PC-9 (cell line): Measurements from ENCODE around the gene SEC14L1. TPM values are rescaled to one million over a fixed set of nuclear protein-coding genes. Genes with fewer than 3 reads are reported as not detected.
"Not testable (repeated sequence)": the region's sequence is repeated elsewhere in the genome, so short reads cannot be mapped to it uniquely, and the experiment has no call there.

ENCODE experiments used
- BruUV-seq: library from RNA; stranded (reverse); fragments of 400-500 nt; replicated peaks from 2 replicates; lab custom pipeline; 2021; lab: Mats Ljungman, UMichigan
- CTCF ChIA-PET: fragments of 300-600 bp; sonication (Branson Sonifier 250); formaldehyde crosslinking; loops from one replicate; lab custom pipeline; 2022; ENCODE audit warnings: antibody characterized with exemption; lab: Charles Lee
- POLR2A ChIA-PET: fragments of 300-600 bp; sonication (Branson Sonifier 250); formaldehyde crosslinking; loops from one replicate; lab custom pipeline; 2022; ENCODE audit warnings: antibody characterized with exemption; ENCODE audit not compliant: unreplicated experiment; lab: Charles Lee
- DNase-seq, 2 experiments: peaks; one replicate each; pipeline versions ENCODE4 v3.0.0 to v3.0.0-alpha.2; 2015 to 2022; ENCODE audit warnings: mixed read lengths in 1 of 2
- H2AFZ ChIP-seq: fragments of 200-600 bp; sonication (generic); 2 replicates; pipeline ENCODE4 v1.8.1; 2017; ENCODE audit warnings: antibody characterized with exemption
- H3F3A ChIP-seq: fragments of 200-600 bp; sonication (generic); 2 replicates; pipeline ENCODE4 v1.8.1; 2017; ENCODE audit warnings: antibody characterized with exemption, mild to moderate bottlenecking, low read depth; ENCODE audit not compliant: insufficient read depth
- H3K27ac ChIP-seq: fragments of 200-600 bp; sonication (generic); 2 replicates; pipeline ENCODE4 v1.6.1; 2016; ENCODE audit warnings: mixed run types
- H3K27me3 ChIP-seq: fragments of 200-600 bp; sonication (generic); 2 replicates; pipeline ENCODE4 v1.6.1; 2016; ENCODE audit warnings: low read depth, mixed run types; ENCODE audit not compliant: insufficient read depth
- H3K36me3 ChIP-seq: fragments of 200-600 bp; sonication (generic); 2 replicates; pipeline ENCODE4 v1.6.1; 2016; ENCODE audit warnings: low read depth, mixed run types
- H3K4me1 ChIP-seq: fragments of 200-600 bp; sonication (generic); replicated peaks from 2 replicates; pipeline ENCODE4 v1.6.1; 2016; ENCODE audit warnings: mixed run types; ENCODE audit not compliant: insufficient read depth
- H3K4me2 ChIP-seq: fragments of 200-600 bp; sonication (generic); 2 replicates; pipeline ENCODE4 v1.6.1; 2017; ENCODE audit warnings: mixed run types
- H3K4me3 ChIP-seq: fragments of 200-600 bp; sonication (generic); 2 replicates; pipeline ENCODE4 v1.6.1; 2016; ENCODE audit warnings: mixed run types
- H3K79me2 ChIP-seq: fragments of 200-600 bp; sonication (generic); 2 replicates; pipeline ENCODE4 v1.6.1; 2017; ENCODE audit warnings: low read depth, mixed run types
- H3K9me2 ChIP-seq: fragments of 200-600 bp; sonication (generic); 2 replicates; pipeline ENCODE4 v1.8.1; 2017; ENCODE audit warnings: mild to moderate bottlenecking; ENCODE audit not compliant: insufficient read depth
- H3K9me3 ChIP-seq: fragments of 200-600 bp; sonication (generic); 2 replicates; pipeline ENCODE4 v1.8.1; 2016; ENCODE audit warnings: low read depth; ENCODE audit not compliant: insufficient read depth
- H4K20me1 ChIP-seq: fragments of 200-600 bp; sonication (generic); 2 replicates; pipeline ENCODE4 v1.8.1; 2017; ENCODE audit not compliant: insufficient read depth
- CTCF ChIP-seq: fragments of 200-600 bp; sonication (generic); conservative IDR thresholded peaks from 2 replicates; pipeline ENCODE4 v1.6.1; 2017; ENCODE audit warnings: mixed run types, antibody characterized with exemption, mild to moderate bottlenecking, moderate library complexity
- EZH2 ChIP-seq: fragments of 200-600 bp; sonication (generic); IDR thresholded peaks from 2 replicates; pipeline ENCODE4 v1.8.0; 2017; ENCODE audit warnings: antibody characterized with exemption, low read depth
- intact Hi-C: fragments of 100-400 bp; cut with micrococcal nuclease; formaldehyde crosslinking; loops from one replicate; pipeline ENCODE4 v1.10.0; 2022; ENCODE audit not compliant: unreplicated experiment
- total RNA-seq: library from RNA; stranded (reverse); gene quantifications from 2 replicates; pipeline ENCODE4 v1.2.3, GENCODE V29; 2021

SEC14L1 gene
- total RNA-seq, 1 experiment from 2014 or later = 83.1 TPM

- no peak overlapping the region for H2AFZ ChIP-seq
- no peaks in the 10 kb centered on the region for H3K9me2 ChIP-seq
- H4K20me1 ChIP-seq = no peaks in the 10 kb centered on the region
- peaks cover 32% of the 10 kb centered on the region; the same call in 1 of the 2 replicates for H3F3A ChIP-seq
- H3K79me2 ChIP-seq = peaks cover under 1% of the 10 kb centered on the region; the same call in 1 of the 2 replicates
- DNase-seq = no peak
- peaks cover 34% of the 10 kb centered on the region for H3K4me1 ChIP-seq
- no TSS peak for BruUV-seq
- H3K27me3 ChIP-seq = no peaks in the 10 kb centered on the region
- ChIA-PET POLR2A (no interaction called here), CTCF (no interaction called here)
- no peak overlapping the region for H3K4me2 ChIP-seq
- no peak overlapping the region for H3K4me3 ChIP-seq
- no peaks in the 10 kb centered on the region for H3K9me3 ChIP-seq
- H3K36me3 ChIP-seq = no peaks in the 10 kb centered on the region
- intact Hi-C loops = no loop called here
- TF ChIP-seq EZH2 (no peak), CTCF (no peak)
- no peak overlapping the region for H3K27ac ChIP-seq
Measured at GRCh38 chr17:77136420-77136767, 4.4 kb upstream of the SEC14L1 start.

DNA sequence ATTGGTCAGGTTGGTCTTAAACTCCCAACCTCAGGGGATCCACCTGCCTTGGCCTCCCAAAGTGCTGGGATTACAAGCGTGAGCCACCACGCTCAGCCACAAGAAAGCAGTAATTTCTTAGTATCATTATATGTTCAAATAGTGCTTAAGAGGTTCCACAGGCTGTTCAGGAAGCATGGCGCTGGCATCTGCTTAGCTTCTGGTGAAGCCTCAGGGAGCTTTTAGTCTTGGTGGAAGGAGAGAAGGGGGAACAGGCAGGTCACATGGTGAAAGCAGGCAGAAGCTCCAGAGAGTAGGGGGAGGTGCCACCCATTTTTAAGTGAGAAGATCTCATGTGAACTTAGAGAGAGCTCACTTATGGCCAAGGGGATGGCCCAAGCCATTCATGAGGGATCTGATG lies 3.7 kb upstream of the SEC14L1 start:
- Histone ChIP-seq H4K20me1 (no peaks in the 10 kb centered on the region), H2AFZ (no peak overlapping the region), H3K9me2 (no peaks in the 10 kb centered on the region), H3K36me3 (no peaks in the 10 kb centered on the region), H3K27ac (no peak overlapping the region), H3K4me3 (no peak overlapping the region), H3K4me1 (peaks cover 32% of the 10 kb centered on the region), H3K4me2 (no peak overlapping the region), H3F3A (peaks cover 33% of the 10 kb centered on the region; the same call in 1 of the 2 replicates), H3K9me3 (no peaks in the 10 kb centered on the region), H3K27me3 (no peaks in the 10 kb centered on the region), H3K79me2 (peaks cover 8% of the 10 kb centered on the region)
- POLR2A ChIA-PET = no interaction called here
- CTCF ChIA-PET = interaction anchor here (0.5 kb wide), 1 partner anchor 22 kb away, joined by 3 read pairs; no protein-coding TSS in a partner anchor
- no peak for DNase-seq
- TF ChIP-seq CTCF (no peak), EZH2 (no peak)
- BruUV-seq = no TSS peak
- intact Hi-C loops = no loop called here

- POLR2A ChIA-PET, H3K36me3 ChIP-seq: not testable (repeated sequence)
Measured at GRCh38 chr17:77137886-77138285, 2.9 kb upstream of the SEC14L1 start.

More at GRCh38 chr17:77137886-77138285, 2.9 kb upstream of the SEC14L1 start:
- Histone ChIP-seq H3K4me1 (peaks cover 32% of the 10 kb centered on the region), H3K79me2 (peaks cover 16% of the 10 kb centered on the region), H3F3A (peaks cover 29% of the 10 kb centered on the region; the same call in 1 of the 2 replicates), H3K27ac (peak overlapping the region; percentile 41), H3K4me3 (peak overlapping the region; percentile 5; the same call in 1 of the 2 replicates)
- H3K9me2 ChIP-seq, intact Hi-C loops, BruUV-seq, H3K4me2 ChIP-seq, H2AFZ ChIP-seq, H3K9me3 ChIP-seq, H3K27me3 ChIP-seq, H4K20me1 ChIP-seq: not testable (repeated sequence)
- CTCF ChIA-PET = interaction anchor here (0.5 kb wide), 1 partner anchor 22 kb away, joined by 3 read pairs; no protein-coding TSS in a partner anchor
- DNase-seq = peak in 1 of 2 experiments; percentile 63
